Astrocyte (in vitro differentiated cells and primary cell): ENCODE results near the gene TXLNA. TPM values are rescaled to one million over a fixed set of nuclear protein-coding genes. Genes with fewer than 3 reads are reported as not detected.
"Not testable (repeated sequence)": the region's sequence is repeated elsewhere in the genome, so short reads cannot be mapped to it uniquely, and the experiment has no call there.

Source experiments
- DNase-seq: peaks from one replicate; pipeline ENCODE4 v3.0.0-alpha.2; 2010; ENCODE audit warnings: low read depth
- FAIRE-seq: peaks from 2 replicates; lab custom pipeline; 2011; peaks lifted over from hg19 to GRCh38; lab: Jason Lieb, UNC
- H2AFZ ChIP-seq: 2 replicates; pipeline ENCODE4 v1.6.0; 2012; ENCODE audit warnings: low read depth, low read length, inconsistent platforms
- H3K27ac ChIP-seq: 2 replicates; pipeline ENCODE4 v1.5.1; 2011; ENCODE audit warnings: low read depth, low read length, inconsistent platforms
- H3K27me3 ChIP-seq: 2 replicates; pipeline ENCODE4 v1.6.0; 2011; ENCODE audit warnings: low read length, inconsistent platforms; ENCODE audit not compliant: insufficient read depth
- H3K36me3 ChIP-seq: 2 replicates; pipeline ENCODE4 v1.5.1; 2011; ENCODE audit warnings: low read length, inconsistent platforms; ENCODE audit not compliant: insufficient read depth
- H3K4me1 ChIP-seq: 2 replicates; pipeline ENCODE4 v1.5.1; 2011; ENCODE audit warnings: low read length, inconsistent platforms; ENCODE audit not compliant: insufficient read depth
- H3K4me2 ChIP-seq: 2 replicates; pipeline ENCODE4 v1.6.0; 2012; ENCODE audit warnings: low read length, inconsistent platforms
- H3K4me3 ChIP-seq: 2 replicates; pipeline ENCODE4 v1.5.1; 2011; ENCODE audit warnings: low read depth, mild to moderate bottlenecking, low read length, inconsistent platforms; ENCODE audit not compliant: insufficient read depth
- H3K79me2 ChIP-seq: 2 replicates; pipeline ENCODE4 v1.6.0; 2012; ENCODE audit warnings: mild to moderate bottlenecking, low read length, inconsistent platforms; ENCODE audit not compliant: insufficient read depth
- H3K9ac ChIP-seq: 2 replicates; pipeline ENCODE4 v1.6.0; 2012; ENCODE audit warnings: mild to moderate bottlenecking, low read length, inconsistent platforms
- H3K9me3 ChIP-seq: 2 replicates; pipeline ENCODE4 v1.5.1; 2012; ENCODE audit warnings: low read depth, mild to moderate bottlenecking, low read length, inconsistent platforms; ENCODE audit not compliant: insufficient read depth
- H4K20me1 ChIP-seq: 2 replicates; pipeline ENCODE4 v1.6.0; 2012; ENCODE audit warnings: low read length, inconsistent platforms; ENCODE audit not compliant: insufficient read depth
- H3K27ac Mint-ChIP-seq: one replicate; pipeline ENCODE4 v1.8.0; 2021; ENCODE audit warnings: mild to moderate bottlenecking, mixed read lengths; ENCODE audit not compliant: unreplicated experiment
- H3K27me3 Mint-ChIP-seq: one replicate; pipeline ENCODE4 v1.8.0; 2021; ENCODE audit warnings: low read depth, mixed read lengths; ENCODE audit not compliant: unreplicated experiment
- H3K36me3 Mint-ChIP-seq: one replicate; pipeline ENCODE4 v1.8.0; 2021; ENCODE audit warnings: low read depth, mixed read lengths; ENCODE audit not compliant: unreplicated experiment
- H3K4me1 Mint-ChIP-seq: one replicate; pipeline ENCODE4 v1.8.0; 2021; ENCODE audit warnings: low read depth, mixed read lengths; ENCODE audit not compliant: unreplicated experiment
- H3K4me3 Mint-ChIP-seq: one replicate; pipeline ENCODE4 v1.8.0; 2021; ENCODE audit warnings: mild to moderate bottlenecking, moderate library complexity, mixed read lengths; ENCODE audit not compliant: unreplicated experiment
- H3K9me3 Mint-ChIP-seq: one replicate; pipeline ENCODE4 v1.8.0; 2021; ENCODE audit warnings: mild to moderate bottlenecking, mixed read lengths; ENCODE audit not compliant: unreplicated experiment
- CTCF ChIP-seq: IDR thresholded peaks from 2 replicates; pipeline ENCODE4 v1.5.1; 2011; ENCODE audit warnings: low read depth, mild to moderate bottlenecking, inconsistent platforms, low read length, moderate library complexity; ENCODE audit not compliant: insufficient read depth
- EZH2 ChIP-seq: IDR thresholded peaks from 2 replicates; pipeline ENCODE4 v1.6.1; 2012; ENCODE audit warnings: mild to moderate bottlenecking, low read length, inconsistent platforms; ENCODE audit not compliant: insufficient read depth
- total RNA-seq: library from RNA; stranded (reverse); gene quantifications from 2 replicates; pipeline ENCODE4 v1.2.1, GENCODE V29; 2021

The TXLNA gene
- total RNA-seq, 1 donor from 2014 or later, result 65.8 TPM

GRCh38 chr1:32151319-32151787 is 28.1 kb upstream of the TXLNA start:
- DNase-seq (peak; percentile 71), FAIRE-seq (no peak)
- Histone ChIP-seq H3K9me3 (no peaks in the 10 kb centered on the region), H4K20me1 (peaks cover 70% of the 10 kb centered on the region), H3K36me3 (no peaks in the 10 kb centered on the region), H3K4me2 (peak overlapping the region; percentile 51), H3K4me1 (peaks cover 8% of the 10 kb centered on the region), H3K27me3 (no peaks in the 10 kb centered on the region), H3K27ac (no peak overlapping the region), H2AFZ (no peak overlapping the region), H3K4me3 (no peak overlapping the region), H3K79me2 (peaks cover 74% of the 10 kb centered on the region), H3K9ac (peak overlapping the region; percentile 26)
- Mint-ChIP-seq H3K4me1 (peaks cover 14% of the 10 kb centered on the region), H3K9me3 (no peaks in the 10 kb centered on the region), H3K27ac (peak overlapping the region; percentile 1), H3K27me3 (no peaks in the 10 kb centered on the region), H3K36me3 (peaks cover 7% of the 10 kb centered on the region), H3K4me3 (no peak overlapping the region)
- TF ChIP-seq EZH2 (no peak), CTCF (no peak)

- no peak overlapping the region for H3K27ac ChIP-seq
- no peaks in the 10 kb centered on the region for H3K4me1 ChIP-seq
- no peak overlapping the region for H3K4me2 ChIP-seq
- Mint-ChIP-seq H3K36me3 (peaks cover 19% of the 10 kb centered on the region), H3K27me3 (no peaks in the 10 kb centered on the region), H3K9me3 (no peaks in the 10 kb centered on the region), H3K27ac (no peak overlapping the region), H3K4me1 (no peaks in the 10 kb centered on the region), H3K4me3 (no peak overlapping the region)
- H3K9me3 ChIP-seq, result no peaks in the 10 kb centered on the region
- H3K27me3 ChIP-seq, result no peaks in the 10 kb centered on the region
- H2AFZ ChIP-seq, result no peak overlapping the region
- TF ChIP-seq EZH2, result no peak
- TF ChIP-seq CTCF, result no peak
- FAIRE-seq (no peak), DNase-seq (no peak)
- peaks cover 60% of the 10 kb centered on the region for H3K36me3 ChIP-seq
- peaks cover 8% of the 10 kb centered on the region for H4K20me1 ChIP-seq
- H3K79me2 ChIP-seq, result peaks cover 8% of the 10 kb centered on the region
- no peak overlapping the region for H3K9ac ChIP-seq
- no peak overlapping the region for H3K4me3 ChIP-seq
These were observed 20.3 kb upstream of the TXLNA start for GRCh38 chr1:32159189-32159588.

- no peak for FAIRE-seq
- Histone ChIP-seq H3K9me3 (no peaks in the 10 kb centered on the region), H3K9ac (no peak overlapping the region), H3K4me3 (no peak overlapping the region), H3K4me2 (no peak overlapping the region), H4K20me1 (no peaks in the 10 kb centered on the region), H3K4me1 (no peaks in the 10 kb centered on the region), H2AFZ (no peak overlapping the region), H3K79me2 (no peaks in the 10 kb centered on the region), H3K27ac (no peak overlapping the region), H3K36me3 (peaks cover 54% of the 10 kb centered on the region), H3K27me3 (no peaks in the 10 kb centered on the region)
- TF ChIP-seq EZH2 (no peak), CTCF (no peak)
- H3K4me1 Mint-ChIP-seq, result no peaks in the 10 kb centered on the region
- H3K4me3 Mint-ChIP-seq, result no peak overlapping the region
- no peaks in the 10 kb centered on the region for H3K27me3 Mint-ChIP-seq
- H3K27ac Mint-ChIP-seq, result no peak overlapping the region
- DNase-seq, result no peak
- H3K9me3 Mint-ChIP-seq, result no peaks in the 10 kb centered on the region
- H3K36me3 Mint-ChIP-seq, result peaks cover 23% of the 10 kb centered on the region
These were observed 16.1 kb upstream of the TXLNA start for GRCh38 chr1:32163405-32163804.

- not testable (repeated sequence) for H3K9ac ChIP-seq, H4K20me1 ChIP-seq, H3K27me3 Mint-ChIP-seq, FAIRE-seq, H3K9me3 ChIP-seq, H3K4me1 ChIP-seq, H3K4me3 Mint-ChIP-seq, H2AFZ ChIP-seq, DNase-seq, H3K4me1 Mint-ChIP-seq, H3K27me3 ChIP-seq, H3K79me2 ChIP-seq, H3K4me3 ChIP-seq, H3K27ac ChIP-seq, H3K27ac Mint-ChIP-seq, H3K9me3 Mint-ChIP-seq, H3K4me2 ChIP-seq
- H3K36me3 ChIP-seq, result peaks cover 42% of the 10 kb centered on the region
- peaks cover 25% of the 10 kb centered on the region for H3K36me3 Mint-ChIP-seq
These were observed 13.8 kb upstream of the TXLNA start for GRCh38 chr1:32165633-32166032.
